GM12878 (cell line): ENCODE data around the gene KCTD2.

Source experiments
- CEBPB ChIP-seq, 2 experiments: fragments of 150-350 bp in 1 of 2; IDR thresholded peaks; 2 replicates each; pipeline ENCODE4 v1.6.1; 2012 to 2014; ENCODE audit warnings: low read depth in 2 of 2, low read length in 2 of 2, borderline replicate concordance in 1 of 2, inconsistent platforms in 1 of 2
- CTCF ChIP-seq, 3 experiments: IDR thresholded peaks in 2 of 3; conservative IDR thresholded peaks in 1 of 3; 2 replicates each; pipeline ENCODE4 v1.5.1; 2011; ENCODE audit warnings: low read depth in 3 of 3, low read length in 3 of 3, mild to moderate bottlenecking in 3 of 3, control low read depth in 2 of 3, moderate library complexity in 2 of 3, inconsistent platforms in 1 of 3, mixed read lengths in 1 of 3; ENCODE audit not compliant: control insufficient read depth in 2 of 3, insufficient read depth in 1 of 3; ENCODE audit errors: extremely low read depth in 1 of 3
- EP300 ChIP-seq, 2 experiments: fragments of 150-350 bp in 1 of 2; IDR thresholded peaks; 2 replicates each; pipeline ENCODE4 v1.6.1; 2011 to 2012; ENCODE audit warnings: low read depth in 2 of 2, low read length in 2 of 2, borderline replicate concordance in 1 of 2, improper control_type of control experiment in 1 of 2, inconsistent platforms in 1 of 2; ENCODE audit not compliant: control insufficient read depth in 1 of 2
- EZH2 ChIP-seq: IDR thresholded peaks from 2 replicates; pipeline ENCODE4 v1.6.1; 2012; ENCODE audit warnings: low read depth, mild to moderate bottlenecking, control low read depth, inconsistent platforms, low read length, borderline replicate concordance; ENCODE audit not compliant: control insufficient read depth
- IRF3 ChIP-seq: fragments of 450-650 bp; IDR thresholded peaks from 2 replicates; pipeline ENCODE4 v1.6.1; 2014; ENCODE audit warnings: mild to moderate bottlenecking
- MAX ChIP-seq: IDR thresholded peaks from 2 replicates; pipeline ENCODE4 v1.6.1; 2012; ENCODE audit warnings: low read depth, low read length, improper control_type of control experiment
- MXI1 ChIP-seq: fragments of 150-350 bp; IDR thresholded peaks from 2 replicates; pipeline ENCODE4 v1.6.1; 2011; ENCODE audit warnings: low read depth, mild to moderate bottlenecking, inconsistent platforms, low read length, improper control_type of control experiment
- NFIC ChIP-seq: IDR thresholded peaks from 2 replicates; pipeline ENCODE4 v1.6.1; 2012; ENCODE audit warnings: low read depth, mild to moderate bottlenecking, inconsistent platforms, low read length, moderate library complexity
- NFXL1 ChIP-seq: fragments of 450-650 bp; IDR thresholded peaks from 2 replicates; pipeline ENCODE4 v1.6.1; 2017; ENCODE audit warnings: antibody characterized with exemption, mild to moderate bottlenecking, borderline replicate concordance
- POLR2A ChIP-seq: IDR thresholded peaks from 2 replicates; pipeline ENCODE4 v1.6.1; 2011; ENCODE audit warnings: low read depth, mild to moderate bottlenecking, low read length
- POLR2AphosphoS5 ChIP-seq: IDR thresholded peaks from 2 replicates; pipeline ENCODE4 v1.6.1; 2011; ENCODE audit warnings: mild to moderate bottlenecking, low read length, inconsistent platforms
- PRDM15 ChIP-seq: fragments of 450-650 bp; formaldehyde crosslinking; IDR thresholded peaks from 2 replicates; pipeline ENCODE4 v1.4.0; 2020; ENCODE audit warnings: mild to moderate bottlenecking, moderate library complexity
- USF1 ChIP-seq: IDR thresholded peaks from 2 replicates; pipeline ENCODE4 v1.6.1; 2011; ENCODE audit warnings: borderline replicate concordance, low read depth, mild to moderate bottlenecking, moderate library complexity, mixed read lengths, low read length; ENCODE audit not compliant: insufficient read depth; ENCODE audit errors: extremely low read length
- ZNF24 ChIP-seq: fragments of 450-650 bp; IDR thresholded peaks from 2 replicates; pipeline ENCODE4 v1.6.1; 2017; ENCODE audit warnings: antibody characterized with exemption, mild to moderate bottlenecking

GRCh38 chr17:75032720-75033280 lies 14.2 kb upstream of the KCTD2 start:
- TF ChIP-seq USF1 (no peak), CTCF (IDR thresholded peaks at IDR 0.05 in 2 of 3, conservative IDR thresholded peaks at IDR 0.05 in 1 of 3; ENCODE audit: control insufficient read depth in 2 of 3, extremely low read depth in 1 of 3, insufficient read depth in 1 of 3, low read depth in 3 of 3, low read length in 3 of 3) (no peak), PRDM15 (CRISPR knock-in tag) (no peak), CEBPB (IDR thresholded peaks at IDR 0.05; ENCODE audit: borderline replicate concordance in 1 of 2, low read depth in 2 of 2, low read length in 2 of 2) (no peak), IRF3 (no peak), POLR2AphosphoS5 (no peak), POLR2A (no peak), ZNF24 (no peak), EP300 (IDR thresholded peaks at IDR 0.05; ENCODE audit: borderline replicate concordance in 1 of 2, control insufficient read depth in 1 of 2, low read depth in 2 of 2, low read length in 2 of 2) (no peak), NFXL1 (no peak), EZH2 (no peak), NFIC (no peak), MXI1 (no peak), MAX (no peak)
